B cell (primary cell): Measurements from ENCODE around the gene PDZK1. TPM values are rescaled to one million over a fixed set of nuclear protein-coding genes. Genes with fewer than 3 reads are reported as not detected.

Experiments used
- ATAC-seq: fragments of 200-7000 bp; cut with Tn5 transposase; one replicate; pipeline ENCODE4 v1.10.0; 2021; ENCODE audit warnings: low read depth, mild to moderate bottlenecking, moderate number of reproducible peaks, moderate library complexity
- CTCF ChIA-PET: fragments of 350-600 bp; sonication (Branson Sonifier 250); formaldehyde crosslinking; loops from one replicate; lab custom pipeline; 2021; ENCODE audit warnings: antibody characterized with exemption, inconsistent platforms; lab: Charles Lee
- POLR2A ChIA-PET: fragments of 350-600 bp; sonication (Branson Sonifier 250); formaldehyde crosslinking; loops from one replicate; lab custom pipeline; 2021; ENCODE audit warnings: antibody characterized with exemption; lab: Charles Lee
- DNase-seq: peaks from one replicate; pipeline ENCODE4 v3.0.0; 2013
- H2AFZ ChIP-seq: 2 replicates; pipeline ENCODE4 v1.6.1; 2012; ENCODE audit warnings: mild to moderate bottlenecking, low read depth, low read length; ENCODE audit not compliant: insufficient read depth, poor library complexity, severe bottlenecking
- H3K27ac ChIP-seq, 2 donors: 1 replicate in 1 of 2; 2 replicates in 1 of 2; pipeline ENCODE4 v1.5.1; 2012 to 2013; ENCODE audit warnings: low read length in 2 of 2, mild to moderate bottlenecking in 2 of 2, moderate library complexity in 1 of 2
- H3K27me3 ChIP-seq, 4 experiments: fragments of 200-600 bp in 1 of 4; sonication (generic) in 1 of 4; replicated peaks in 1 of 4; 1 replicate in 2 of 4; 2 replicates in 2 of 4; pipeline versions ENCODE4 v1.6.1 to v1.7.0; 2013 to 2016; ENCODE audit warnings: low read length in 3 of 4, mild to moderate bottlenecking in 2 of 4, mixed read lengths in 1 of 4, moderate library complexity in 1 of 4; ENCODE audit not compliant: insufficient read depth in 4 of 4, control insufficient read depth in 3 of 4; ENCODE audit errors: control extremely low read depth in 1 of 4
- H3K36me3 ChIP-seq, 2 experiments: replicated peaks in 1 of 2; 1 replicate in 1 of 2; 2 replicates in 1 of 2; pipeline versions ENCODE4 v1.6.1 to v1.7.1; 2013; ENCODE audit warnings: low read length in 1 of 2; ENCODE audit not compliant: insufficient read depth in 2 of 2, control insufficient read depth in 1 of 2; ENCODE audit errors: control extremely low read depth in 1 of 2, extremely low read depth in 1 of 2
- H3K4me1 ChIP-seq, 2 donors: fragments of 200-600 bp in 1 of 2; sonication (generic) in 1 of 2; 1 replicate in 1 of 2; 2 replicates in 1 of 2; pipeline versions ENCODE4 v1.5.1 to v1.6.1; 2013 to 2017; ENCODE audit warnings: low read length in 2 of 2; ENCODE audit not compliant: control insufficient read depth in 2 of 2, insufficient read depth in 2 of 2
- H3K4me2 ChIP-seq: replicated peaks from 2 replicates; pipeline ENCODE3; 2012; ENCODE audit warnings: mild to moderate bottlenecking, low read depth, low read length; ENCODE audit not compliant: poor library complexity, severe bottlenecking
- H3K4me3 ChIP-seq, 5 experiments: fragments of 200-600 bp in 1 of 5; sonication (generic) in 1 of 5; 1 replicate in 3 of 5; 2 replicates in 2 of 5; pipeline versions ENCODE4 v1.5.1 to v1.7.0; 2011 to 2016; ENCODE audit warnings: low read length in 4 of 5, mild to moderate bottlenecking in 4 of 5, low read depth in 2 of 5, control low read depth in 1 of 5, moderate library complexity in 1 of 5; ENCODE audit not compliant: insufficient read depth in 1 of 5; ENCODE audit errors: control extremely low read depth in 1 of 5, extremely low read depth in 1 of 5
- H3K79me2 ChIP-seq: fragments of 200-600 bp; sonication (generic); one replicate; pipeline ENCODE4 v1.6.0; 2016; ENCODE audit warnings: low read length; ENCODE audit not compliant: control insufficient read depth, insufficient read depth
- H3K9ac ChIP-seq: fragments of 200-600 bp; sonication (generic); 2 replicates; pipeline ENCODE4 v1.6.1; 2017; ENCODE audit warnings: mild to moderate bottlenecking, low read length, moderate library complexity
- H3K9me3 ChIP-seq, 3 donors: one replicate each; pipeline versions ENCODE4 v1.6.1 to v1.7.1; 2013; ENCODE audit warnings: low read length in 2 of 3; ENCODE audit not compliant: control insufficient read depth in 2 of 3, insufficient read depth in 1 of 3; ENCODE audit errors: control extremely low read depth in 1 of 3
- H4K20me1 ChIP-seq: 2 replicates; pipeline ENCODE4 v1.6.0; 2012; ENCODE audit warnings: mild to moderate bottlenecking, low read length; ENCODE audit not compliant: insufficient read depth, control insufficient read depth, poor library complexity, severe bottlenecking
- H3K27ac Mint-ChIP-seq: one replicate; pipeline ENCODE4 v1.8.0; 2021; ENCODE audit warnings: mixed read lengths
- H3K27me3 Mint-ChIP-seq: one replicate; pipeline ENCODE4 v1.8.0; 2021; ENCODE audit warnings: mixed read lengths
- H3K4me1 Mint-ChIP-seq: one replicate; pipeline ENCODE4 v1.8.0; 2021; ENCODE audit warnings: mixed read lengths
- H3K4me3 Mint-ChIP-seq: one replicate; pipeline ENCODE4 v1.8.0; 2021; ENCODE audit warnings: mixed read lengths
- H3K9me3 Mint-ChIP-seq: one replicate; pipeline ENCODE4 v1.8.0; 2022; ENCODE audit warnings: mixed read lengths; ENCODE audit not compliant: insufficient read depth
- EZH2 ChIP-seq: IDR thresholded peaks from 2 replicates; pipeline ENCODE4 v1.6.1; 2012; ENCODE audit warnings: borderline replicate concordance, low read depth, mild to moderate bottlenecking, moderate library complexity, low read length; ENCODE audit not compliant: insufficient read depth, poor library complexity, severe bottlenecking
- WGBS: methylation state at CpG from one replicate; pipeline ENCODE4 v1.1.5; 2013; ENCODE audit warnings: missing lambda C conversion rate; ENCODE audit not compliant: insufficient coverage; 5-methylcytosine and 5-hydroxymethylcytosine counted together
- intact Hi-C: fragments of 100-400 bp; cut with micrococcal nuclease; formaldehyde crosslinking; loops from one replicate; pipeline ENCODE4 v1.10.0; 2022
- polyA plus RNA-seq: library from polyadenylated mRNA; depleted of rRNA; stranded (reverse); fragments of >200 nt; gene quantifications from 2 replicates; pipeline ENCODE4 v1.2.3, GENCODE V29; 2012
- total RNA-seq, 2 donors: library from RNA; stranded (reverse); fragments of 120-200 nt in 1 of 2; gene quantifications; 1 replicate in 1 of 2; 2 replicates in 1 of 2; pipeline versions ENCODE4 v1.2.3 to v1.2.4, GENCODE V29; 2013 to 2022
- TF ChIP-seq, protein P1 (sequence below): fragments of 200-600 bp; IDR thresholded peaks from one replicate; pipeline ENCODE4 v1.8.0; 2022; ENCODE audit warnings: antibody characterized with exemption, mild to moderate bottlenecking

The PDZK1 gene
- total and polyA plus RNA-seq, 2 donors (not counting 1 experiment from before 2014, with no cell fraction given), result 0.34 TPM; not detected in 1

DNA sequence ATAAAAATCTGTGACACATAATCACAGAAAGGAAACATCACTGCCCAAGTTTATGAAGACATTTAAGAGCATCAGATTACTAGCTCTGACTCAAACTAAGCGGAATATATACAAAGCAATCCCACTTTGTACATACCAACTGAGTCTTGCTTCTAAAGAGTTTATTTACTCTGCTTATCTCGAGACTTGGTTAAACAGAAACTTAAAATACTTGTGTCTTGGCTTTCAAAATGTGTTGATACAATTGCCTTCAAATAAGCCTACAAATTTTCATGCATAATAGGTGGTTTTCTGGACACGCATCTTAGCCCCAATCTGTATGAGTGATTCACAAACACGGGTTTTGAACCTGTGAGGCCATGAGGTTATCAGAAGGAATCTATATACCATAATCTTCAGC is 33.1 kb upstream of the PDZK1 start:
- H3K27ac Mint-ChIP-seq, result no peak overlapping the region
- POLR2A ChIA-PET, result no interaction called here
- H2AFZ ChIP-seq, result no peak overlapping the region
- H3K4me1 Mint-ChIP-seq, result no peaks in the 10 kb centered on the region
- no CpG with 5 or more reads among the region's 4 CpGs for WGBS
- no peak overlapping the region for H3K4me3 Mint-ChIP-seq
- no peaks in the 10 kb centered on the region for H3K27me3 ChIP-seq
- H3K9me3 Mint-ChIP-seq, result no peaks in the 10 kb centered on the region
- intact Hi-C loops, result no loop called here
- H3K27me3 Mint-ChIP-seq, result no peaks in the 10 kb centered on the region
- no peaks in the 10 kb centered on the region for H3K4me1 ChIP-seq
- H3K4me2 ChIP-seq, result no peak overlapping the region
- TF ChIP-seq, protein P1, sequence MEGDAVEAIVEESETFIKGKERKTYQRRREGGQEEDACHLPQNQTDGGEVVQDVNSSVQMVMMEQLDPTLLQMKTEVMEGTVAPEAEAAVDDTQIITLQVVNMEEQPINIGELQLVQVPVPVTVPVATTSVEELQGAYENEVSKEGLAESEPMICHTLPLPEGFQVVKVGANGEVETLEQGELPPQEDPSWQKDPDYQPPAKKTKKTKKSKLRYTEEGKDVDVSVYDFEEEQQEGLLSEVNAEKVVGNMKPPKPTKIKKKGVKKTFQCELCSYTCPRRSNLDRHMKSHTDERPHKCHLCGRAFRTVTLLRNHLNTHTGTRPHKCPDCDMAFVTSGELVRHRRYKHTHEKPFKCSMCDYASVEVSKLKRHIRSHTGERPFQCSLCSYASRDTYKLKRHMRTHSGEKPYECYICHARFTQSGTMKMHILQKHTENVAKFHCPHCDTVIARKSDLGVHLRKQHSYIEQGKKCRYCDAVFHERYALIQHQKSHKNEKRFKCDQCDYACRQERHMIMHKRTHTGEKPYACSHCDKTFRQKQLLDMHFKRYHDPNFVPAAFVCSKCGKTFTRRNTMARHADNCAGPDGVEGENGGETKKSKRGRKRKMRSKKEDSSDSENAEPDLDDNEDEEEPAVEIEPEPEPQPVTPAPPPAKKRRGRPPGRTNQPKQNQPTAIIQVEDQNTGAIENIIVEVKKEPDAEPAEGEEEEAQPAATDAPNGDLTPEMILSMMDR, result no peak
- no peak for TF ChIP-seq EZH2
- no peaks in the 10 kb centered on the region for H3K9me3 ChIP-seq
- H3K36me3 ChIP-seq, result peaks cover 2 to 30% of the 10 kb centered on the region in 2 experiments
- no peak overlapping the region for H3K9ac ChIP-seq
- DNase-seq (no peak), ATAC-seq (no peak)
- CTCF ChIA-PET, result interaction anchor here (1.3 kb wide), 1 partner anchor 18 kb away, joined by 4 read pairs; no protein-coding TSS in a partner anchor
- H3K4me3 ChIP-seq, result no peak overlapping the region
- H3K79me2 ChIP-seq, result no peaks in the 10 kb centered on the region
- no peaks in the 10 kb centered on the region for H4K20me1 ChIP-seq
- no peak overlapping the region for H3K27ac ChIP-seq

DNA sequence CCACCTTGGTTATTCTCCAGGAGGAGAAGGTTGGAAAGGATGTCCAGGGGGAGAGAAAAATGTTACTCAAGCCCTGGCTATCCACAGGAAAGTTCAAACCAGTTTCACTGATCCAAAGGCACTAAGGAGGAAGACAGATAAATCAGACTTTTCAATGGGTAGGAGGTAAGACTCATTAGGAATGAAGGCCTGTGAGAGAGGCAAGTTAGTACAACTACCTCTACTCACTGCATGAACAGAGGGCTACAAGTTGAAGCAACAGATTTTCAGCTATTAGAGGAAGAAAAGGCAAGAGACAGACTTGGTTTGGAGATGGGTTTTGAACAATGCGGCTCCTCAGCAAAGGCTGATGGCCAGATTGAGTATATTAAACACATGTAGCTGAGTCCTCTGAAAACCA is 29.0 kb upstream of the PDZK1 start:
- no peak overlapping the region for H3K27ac ChIP-seq
- no CpG with 5 or more reads among the region's 1 CpG for WGBS
- no peak overlapping the region for H3K9ac ChIP-seq
- no peaks in the 10 kb centered on the region for H3K79me2 ChIP-seq
- H3K27me3 Mint-ChIP-seq, result no peaks in the 10 kb centered on the region
- no peak overlapping the region for H3K4me2 ChIP-seq
- H3K9me3 Mint-ChIP-seq, result no peaks in the 10 kb centered on the region
- peaks cover 0 to 3% of the 10 kb centered on the region in 2 experiments for H3K36me3 ChIP-seq
- H3K27me3 ChIP-seq, result no peaks in the 10 kb centered on the region
- H3K9me3 ChIP-seq, result no peaks in the 10 kb centered on the region
- ChIA-PET POLR2A (no interaction called here), CTCF (interaction anchor here (0.6 kb wide), 1 partner anchor 20 kb away, joined by 3 read pairs; no protein-coding TSS in a partner anchor)
- intact Hi-C loops, result no loop called here
- TF ChIP-seq, protein P1, result no peak
- TF ChIP-seq EZH2, result no peak
- peaks cover 2% of the 10 kb centered on the region for H3K4me1 Mint-ChIP-seq
- H3K4me1 ChIP-seq, result no peaks in the 10 kb centered on the region
- H4K20me1 ChIP-seq, result no peaks in the 10 kb centered on the region
- H3K27ac Mint-ChIP-seq, result no peak overlapping the region
- H3K4me3 Mint-ChIP-seq, result no peak overlapping the region
- ATAC-seq (no peak), DNase-seq (no peak)
- H2AFZ ChIP-seq, result no peak overlapping the region
- no peak overlapping the region for H3K4me3 ChIP-seq
